ENCODE results near the gene GRM8.

Gene GRM8

GRCh38 chr7:126799541-126799940, 453.2 kb downstream of the GRM8 start:
- Mint-ChIP-seq H3K4me3 (no peak overlapping the region), H3K36me3 (ENCODE audit: low read depth) (no peaks in the 10 kb centered on the region), H3K4me1 (ENCODE audit: low read depth) (no peaks in the 10 kb centered on the region), H3K9me3 (no peaks in the 10 kb centered on the region), H3K27me3 (ENCODE audit: low read depth) (peaks cover 3% of the 10 kb centered on the region), H3K27ac (no peak overlapping the region)

- Mint-ChIP-seq H3K27ac (no peak overlapping the region), H3K27me3 (ENCODE audit: low read depth) (peaks cover 3% of the 10 kb centered on the region), H3K4me1 (ENCODE audit: low read depth) (no peaks in the 10 kb centered on the region), H3K9me3 (no peaks in the 10 kb centered on the region), H3K4me3 (no peak overlapping the region), H3K36me3 (ENCODE audit: low read depth) (no peaks in the 10 kb centered on the region)
Observed at GRCh38 chr7:126792521-126792920, 460.2 kb downstream of the GRM8 start.

- no peaks in the 10 kb centered on the region for H3K9me3 Mint-ChIP-seq
- H3K27me3 Mint-ChIP-seq (ENCODE audit: low read depth) = peaks cover 4% of the 10 kb centered on the region
- no peaks in the 10 kb centered on the region for H3K36me3 Mint-ChIP-seq (ENCODE audit: low read depth)
- no peak overlapping the region for H3K4me3 Mint-ChIP-seq
- no peak overlapping the region for H3K27ac Mint-ChIP-seq
- no peaks in the 10 kb centered on the region for H3K4me1 Mint-ChIP-seq (ENCODE audit: low read depth)
Observed at GRCh38 chr7:126791306-126791705, 461.4 kb downstream of the GRM8 start.

DNA sequence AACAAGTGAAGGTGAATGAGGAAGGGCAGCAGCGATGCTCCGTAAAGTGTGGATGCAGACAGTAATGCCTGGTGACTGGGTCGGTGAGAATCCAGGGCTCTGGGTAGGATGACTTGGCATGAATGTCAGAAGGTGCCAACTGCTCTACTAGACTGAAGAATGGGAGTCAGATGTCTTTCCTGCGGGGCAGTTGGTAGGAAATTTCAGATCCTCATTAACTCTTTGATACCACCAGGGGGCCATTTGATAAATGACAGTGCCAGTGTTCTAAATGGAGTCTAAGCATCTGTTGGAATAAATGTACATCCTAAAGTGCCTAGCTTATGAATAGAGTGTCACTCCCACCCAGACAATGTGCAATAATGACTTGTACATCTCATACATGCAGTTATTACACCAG, 462.0 kb downstream of the GRM8 start:
- Mint-ChIP-seq H3K9me3 (no peaks in the 10 kb centered on the region), H3K27ac (no peak overlapping the region), H3K4me1 (ENCODE audit: low read depth) (no peaks in the 10 kb centered on the region), H3K36me3 (ENCODE audit: low read depth) (no peaks in the 10 kb centered on the region), H3K4me3 (no peak overlapping the region), H3K27me3 (ENCODE audit: low read depth) (peaks cover 4% of the 10 kb centered on the region)

GRCh38 chr7:126783613-126784012, 469.1 kb downstream of the GRM8 start:
- H3K4me3 Mint-ChIP-seq = no peak overlapping the region
- H3K4me1 Mint-ChIP-seq (ENCODE audit: low read depth) = no peaks in the 10 kb centered on the region
- H3K27me3 Mint-ChIP-seq (ENCODE audit: low read depth) = peaks cover 4% of the 10 kb centered on the region
- no peak overlapping the region for H3K27ac Mint-ChIP-seq
- no peaks in the 10 kb centered on the region for H3K36me3 Mint-ChIP-seq (ENCODE audit: low read depth)
- H3K9me3 Mint-ChIP-seq = no peaks in the 10 kb centered on the region

DNA sequence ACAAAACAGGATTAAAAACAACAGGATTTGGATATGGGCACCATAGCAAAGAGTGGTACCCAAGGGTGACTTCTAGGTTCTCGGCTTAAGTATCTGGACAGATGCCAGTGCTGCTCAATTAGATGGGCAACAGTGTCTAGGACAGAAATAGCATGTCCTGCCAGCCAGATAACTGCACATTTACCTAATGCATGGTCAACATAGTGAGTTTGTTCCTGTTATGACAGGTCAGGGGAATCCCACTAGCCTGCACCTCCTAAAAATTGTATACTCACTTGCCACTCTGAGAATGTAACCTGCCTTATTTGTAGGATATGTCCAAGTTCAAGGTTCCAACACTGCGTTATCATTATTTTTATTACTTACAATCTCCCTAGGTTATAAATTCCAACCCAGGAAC, 471.7 kb downstream of the GRM8 start:
- H3K36me3 Mint-ChIP-seq (ENCODE audit: low read depth) = no peaks in the 10 kb centered on the region
- no peaks in the 10 kb centered on the region for H3K4me1 Mint-ChIP-seq (ENCODE audit: low read depth)
- H3K4me3 Mint-ChIP-seq = no peak overlapping the region
- H3K27ac Mint-ChIP-seq = no peak overlapping the region
- no peaks in the 10 kb centered on the region for H3K27me3 Mint-ChIP-seq (ENCODE audit: low read depth)
- H3K9me3 Mint-ChIP-seq = no peaks in the 10 kb centered on the region

- Mint-ChIP-seq H3K4me3 (no peak overlapping the region), H3K9me3 (no peaks in the 10 kb centered on the region), H3K27ac (no peak overlapping the region), H3K36me3 (ENCODE audit: low read depth) (no peaks in the 10 kb centered on the region), H3K27me3 (ENCODE audit: low read depth) (no peaks in the 10 kb centered on the region), H3K4me1 (ENCODE audit: low read depth) (no peaks in the 10 kb centered on the region)
Observed at GRCh38 chr7:126778101-126778500, 474.6 kb downstream of the GRM8 start.

DNA sequence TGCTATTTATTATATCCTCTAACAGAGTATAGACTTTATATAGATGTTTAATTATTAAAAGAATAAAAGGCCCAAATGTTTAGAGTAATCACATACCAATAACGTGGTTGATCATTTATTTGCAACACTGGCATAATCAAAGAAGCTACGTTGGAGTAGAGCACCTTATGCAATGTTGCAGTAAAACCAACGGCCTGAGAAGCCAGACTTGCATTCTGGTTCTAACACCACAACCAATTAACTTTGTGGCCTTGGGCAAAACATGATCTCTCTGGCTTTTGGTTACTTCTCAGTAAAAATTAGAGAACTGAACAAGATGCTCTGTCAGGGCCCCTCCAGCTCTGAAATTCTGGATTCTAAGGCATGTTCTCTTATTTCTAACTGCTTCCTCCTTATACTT, 476.2 kb downstream of the GRM8 start:
- no peak overlapping the region for H3K27ac Mint-ChIP-seq
- no peak overlapping the region for H3K4me3 Mint-ChIP-seq
- H3K36me3 Mint-ChIP-seq (ENCODE audit: low read depth) = no peaks in the 10 kb centered on the region
- no peaks in the 10 kb centered on the region for H3K27me3 Mint-ChIP-seq (ENCODE audit: low read depth)
- no peaks in the 10 kb centered on the region for H3K4me1 Mint-ChIP-seq (ENCODE audit: low read depth)
- H3K9me3 Mint-ChIP-seq = no peaks in the 10 kb centered on the region

GRCh38 chr7:126774077-126774476, 478.7 kb downstream of the GRM8 start:
- Mint-ChIP-seq H3K4me1 (ENCODE audit: low read depth) (no peaks in the 10 kb centered on the region), H3K36me3 (ENCODE audit: low read depth) (no peaks in the 10 kb centered on the region), H3K27ac (no peak overlapping the region), H3K27me3 (ENCODE audit: low read depth) (no peaks in the 10 kb centered on the region), H3K4me3 (no peak overlapping the region), H3K9me3 (no peaks in the 10 kb centered on the region)

GRCh38 chr7:126768836-126769235, 483.9 kb downstream of the GRM8 start:
- Mint-ChIP-seq H3K4me3 (no peak overlapping the region), H3K27me3 (ENCODE audit: low read depth) (no peaks in the 10 kb centered on the region)

GRCh38 chr7:126760914-126761577, 491.7 kb downstream of the GRM8 start:
- Mint-ChIP-seq H3K36me3 (ENCODE audit: low read depth) (no peaks in the 10 kb centered on the region), H3K9me3 (no peaks in the 10 kb centered on the region), H3K4me1 (ENCODE audit: low read depth) (no peaks in the 10 kb centered on the region), H3K4me3 (no peak overlapping the region), H3K27me3 (ENCODE audit: low read depth) (no peaks in the 10 kb centered on the region), H3K27ac (no peak overlapping the region)

More at GRCh38 chr7:126768836-126769235, 483.9 kb downstream of the GRM8 start:
- Mint-ChIP-seq H3K27ac (no peak overlapping the region), H3K36me3 (ENCODE audit: low read depth) (no peaks in the 10 kb centered on the region), H3K9me3 (no peaks in the 10 kb centered on the region), H3K4me1 (ENCODE audit: low read depth) (no peaks in the 10 kb centered on the region)

- H3K4me1 Mint-ChIP-seq (ENCODE audit: low read depth) = no peaks in the 10 kb centered on the region
- H3K27ac Mint-ChIP-seq = no peak overlapping the region
- no peak overlapping the region for H3K4me3 Mint-ChIP-seq
- H3K27me3 Mint-ChIP-seq (ENCODE audit: low read depth) = no peaks in the 10 kb centered on the region
- no peaks in the 10 kb centered on the region for H3K36me3 Mint-ChIP-seq (ENCODE audit: low read depth)
- no peaks in the 10 kb centered on the region for H3K9me3 Mint-ChIP-seq
Observed at GRCh38 chr7:126755381-126755780, 497.4 kb downstream of the GRM8 start.

GRCh38 chr7:126750207-126750911, 502.4 kb downstream of the GRM8 start:
- Mint-ChIP-seq H3K27ac (no peak overlapping the region), H3K27me3 (ENCODE audit: low read depth) (no peaks in the 10 kb centered on the region), H3K4me3 (no peak overlapping the region), H3K9me3 (no peaks in the 10 kb centered on the region), H3K36me3 (ENCODE audit: low read depth) (no peaks in the 10 kb centered on the region), H3K4me1 (ENCODE audit: low read depth) (peaks cover 2% of the 10 kb centered on the region)

GRCh38 chr7:126728967-126729366, 523.8 kb downstream of the GRM8 start:
- H3K27ac Mint-ChIP-seq = no peak overlapping the region
- no peak overlapping the region for H3K4me3 Mint-ChIP-seq
- H3K4me1 Mint-ChIP-seq (ENCODE audit: low read depth) = peaks cover 14% of the 10 kb centered on the region
- H3K36me3 Mint-ChIP-seq (ENCODE audit: low read depth) = no peaks in the 10 kb centered on the region
- H3K9me3 Mint-ChIP-seq = no peaks in the 10 kb centered on the region
- H3K27me3 Mint-ChIP-seq (ENCODE audit: low read depth) = no peaks in the 10 kb centered on the region

DNA sequence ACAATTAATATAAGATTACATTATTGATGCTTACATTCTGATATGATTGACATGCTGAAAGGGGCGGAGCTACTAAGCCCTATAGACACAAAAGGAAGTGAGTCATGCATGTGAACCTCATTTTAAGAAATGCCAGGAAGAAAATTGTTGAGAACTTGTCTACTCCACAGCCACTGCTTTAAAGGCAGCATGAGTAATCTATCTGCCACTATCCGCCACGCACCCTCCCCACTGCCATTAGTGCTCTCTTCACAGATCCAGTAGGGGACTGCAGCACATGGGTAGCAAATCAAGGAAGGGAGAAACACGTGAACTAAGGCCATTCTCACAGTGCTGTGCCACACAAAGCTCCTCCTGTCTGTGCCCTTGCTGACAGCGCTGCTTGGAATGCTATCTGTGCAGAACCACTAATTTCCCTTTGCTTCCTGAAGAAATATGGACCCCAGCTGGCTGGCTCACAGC, 524.8 kb downstream of the GRM8 start:
- Mint-ChIP-seq H3K4me3 (no peak overlapping the region), H3K36me3 (ENCODE audit: low read depth) (no peaks in the 10 kb centered on the region), H3K27ac (peak overlapping the region; percentile 22), H3K4me1 (ENCODE audit: low read depth) (peaks cover 14% of the 10 kb centered on the region), H3K9me3 (no peaks in the 10 kb centered on the region), H3K27me3 (ENCODE audit: low read depth) (no peaks in the 10 kb centered on the region)

All from T-helper 1 cell treated with Interleukin-12 subunit alpha and Interleukin-12 subunit beta and Interleukin-4 antibody, amounts not matched to agents 30 μg/mL and 1 μg/mL, for 36 hours (primary cell).